Posterior cingulate gyrus (tissue), 11 donors: Measurements from ENCODE around the gene LHPP.
A peak's percentile ranks its signal among the peaks of the same experiment; 100 is the strongest.

Experiments
- DNase-seq, 10 donors: peaks; one replicate each; pipeline versions ENCODE4 v3.0.0 to v3.0.0-alpha.2; 2020 to 2021; ENCODE audit warnings: mixed read lengths in 3 of 10
- intact Hi-C: fragments of 100-400 bp; cut with DNase I; formaldehyde crosslinking; loops from one replicate; pipeline ENCODE4 v1.15.1; 2023

The LHPP gene

DNA sequence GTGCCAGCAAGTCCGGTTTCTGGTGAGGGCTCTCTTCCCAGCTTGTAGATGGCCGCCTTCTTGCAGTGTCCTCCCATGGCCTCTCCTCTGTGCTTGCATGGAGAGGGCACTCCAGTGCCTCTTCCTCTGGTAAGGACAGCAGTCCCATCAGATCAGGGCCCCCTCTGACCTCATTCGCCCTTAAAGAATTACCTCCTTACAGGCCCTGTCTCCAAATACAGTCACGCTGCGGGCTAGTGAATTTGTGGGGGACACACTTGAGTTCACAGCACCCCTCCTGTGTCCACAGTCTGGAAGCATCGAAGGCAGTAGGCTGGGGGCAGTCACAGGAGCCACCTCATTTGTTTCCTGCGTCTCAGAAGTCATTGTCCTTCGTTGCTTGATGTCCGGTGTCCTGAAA, 54.6 kb downstream of the LHPP start:
- peak in 2 of 10 donors; percentile 14 to 49 for DNase-seq
- intact Hi-C loops = no loop called here

DNA sequence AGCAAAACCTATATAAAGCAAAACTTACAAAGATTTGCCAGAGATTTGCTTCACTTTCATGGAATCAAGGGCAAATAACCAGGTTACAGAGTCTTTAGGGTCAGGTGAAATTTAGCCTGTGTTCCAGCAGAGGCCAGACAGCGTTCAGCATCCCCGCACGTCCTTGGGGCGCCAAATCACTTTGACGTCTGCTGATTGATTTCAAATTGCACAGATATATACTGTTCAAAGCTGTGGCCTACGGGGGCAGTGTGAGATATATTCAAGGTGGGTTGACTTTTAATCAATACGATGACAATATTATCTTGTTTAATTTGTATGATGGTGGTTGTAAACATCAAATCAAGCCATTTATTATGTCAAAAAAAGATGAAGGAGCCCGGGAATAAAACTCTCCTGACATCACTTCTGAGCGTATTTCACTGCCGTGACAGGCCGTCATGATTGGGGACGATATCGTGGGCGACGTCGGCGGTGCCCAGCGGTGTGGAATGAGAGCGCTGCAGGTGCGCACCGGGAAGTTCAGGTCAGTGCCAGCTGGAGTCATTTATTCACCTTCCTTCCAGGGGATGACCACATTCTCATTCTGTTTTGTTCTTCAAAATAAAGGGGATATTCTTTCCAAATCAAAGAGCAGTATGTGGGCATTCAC, 55.2 kb downstream of the LHPP start:
- DNase-seq = peak in 2 of 10 donors; percentile 40 to 57
- intact Hi-C loops = no loop called here

DNA sequence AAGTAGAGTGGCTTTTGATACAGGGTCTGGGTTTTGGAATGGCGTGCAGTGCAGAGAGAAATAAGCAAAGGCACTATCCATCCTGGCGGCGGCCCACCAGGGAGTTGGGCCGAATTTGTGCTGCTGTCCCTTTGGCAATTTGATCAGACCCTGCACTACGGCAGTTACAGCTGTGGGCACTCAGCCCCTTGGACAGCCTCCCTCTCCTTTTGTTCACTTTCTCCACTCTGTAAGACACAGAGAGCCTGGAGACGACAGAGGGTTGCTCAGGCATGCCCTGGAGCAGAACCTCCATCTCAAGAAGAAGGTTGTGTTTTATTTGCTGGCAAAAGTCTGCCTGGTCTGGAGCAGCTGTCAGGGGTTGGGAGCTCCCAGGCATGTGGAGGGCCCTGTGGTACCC, 55.8 kb downstream of the LHPP start:
- DNase-seq = peak in 2 of 10 donors; percentile 54 to 69
- intact Hi-C loops = no loop called here

DNA sequence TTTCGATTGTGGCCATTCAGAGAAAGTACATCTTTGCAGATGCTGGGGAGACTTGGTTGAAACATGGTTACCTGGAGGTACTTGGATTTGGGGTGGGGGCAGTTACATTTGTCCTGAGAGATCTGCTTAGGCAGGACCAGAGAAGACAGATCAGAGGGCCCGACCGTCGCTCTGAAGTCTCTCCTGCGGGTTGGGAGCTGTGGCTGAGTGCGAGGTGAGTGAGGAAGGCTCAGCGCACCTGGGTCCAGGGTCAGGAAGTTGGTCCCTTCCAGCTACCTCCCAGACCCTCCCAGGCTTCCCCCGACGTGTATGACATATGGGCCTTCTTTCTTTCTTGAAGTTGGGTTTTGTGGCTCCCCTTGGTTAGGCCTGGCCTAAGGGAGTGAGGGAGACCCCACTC, 56.3 kb downstream of the LHPP start:
- intact Hi-C loops = no loop called here
- DNase-seq = peak in 3 of 10 donors; percentile 29 to 64 (median 50)

DNA sequence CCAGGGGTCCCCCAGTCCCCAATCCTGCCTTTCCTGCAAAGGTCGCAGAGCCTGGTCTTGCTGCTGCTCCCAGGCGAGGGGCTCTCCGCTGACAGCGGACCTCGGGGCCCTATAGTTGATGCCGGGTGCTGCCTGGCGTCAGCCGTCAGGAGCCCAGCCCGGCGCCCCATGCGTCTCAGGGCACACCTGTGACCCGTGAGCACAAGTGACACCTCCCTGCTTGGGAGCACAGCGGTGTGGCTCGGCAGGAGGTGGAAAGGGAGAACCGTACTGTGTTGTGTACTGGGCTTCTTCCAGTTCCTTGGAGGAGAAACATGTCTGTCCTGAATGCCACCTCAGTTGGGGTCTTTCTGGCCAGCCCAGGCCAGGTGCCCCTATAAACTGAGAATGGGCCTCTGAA, 56.7 kb downstream of the LHPP start:
- intact Hi-C loops = no loop called here
- DNase-seq = peak in 3 of 10 donors; percentile 56 to 84 (median 66)

DNA sequence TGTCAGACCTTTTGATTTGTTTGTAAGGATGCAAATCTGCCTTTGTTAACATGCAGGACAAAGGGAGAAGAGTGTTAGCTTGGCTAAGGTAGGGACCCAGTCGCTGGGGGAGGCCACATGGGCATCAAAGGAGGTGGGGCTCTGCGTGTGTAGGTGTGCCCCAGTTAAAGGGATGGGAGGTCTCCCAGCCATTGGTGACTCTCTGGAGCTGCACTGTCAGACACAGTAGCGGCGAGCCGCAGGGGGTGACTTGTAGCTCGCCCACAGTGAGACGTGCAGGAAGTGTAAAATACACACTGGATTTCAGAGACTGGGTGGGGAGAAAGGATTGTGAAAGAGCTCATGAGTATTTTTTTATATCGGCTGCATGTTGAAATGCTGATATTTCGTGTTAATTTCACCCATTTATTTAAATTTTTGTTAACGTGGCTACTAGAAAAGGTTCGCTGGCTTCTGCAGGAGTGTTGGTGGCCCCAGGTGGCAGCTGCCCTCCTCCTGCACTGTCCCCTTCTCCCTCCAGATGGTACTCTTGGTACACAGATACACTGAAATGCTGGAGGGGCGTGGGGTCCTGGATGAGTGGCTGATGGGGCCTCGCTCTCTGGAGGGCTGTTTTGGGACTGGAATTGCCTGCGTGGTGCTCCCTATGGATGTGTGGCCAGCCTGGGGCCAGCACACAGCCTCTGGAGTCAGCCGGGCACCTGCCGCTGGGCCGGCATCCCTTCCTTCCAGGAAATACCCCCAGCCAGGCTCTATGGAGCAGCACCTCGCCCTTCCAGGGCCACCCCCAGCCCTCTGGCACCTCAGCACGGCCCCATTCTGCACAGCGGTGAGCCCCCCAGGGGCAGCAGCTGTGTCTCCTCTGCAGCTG, 59.2 kb downstream of the LHPP start:
- peak in 3 of 10 donors; percentile 44 to 69 (median 58) for DNase-seq
- intact Hi-C loops = no loop called here

DNA sequence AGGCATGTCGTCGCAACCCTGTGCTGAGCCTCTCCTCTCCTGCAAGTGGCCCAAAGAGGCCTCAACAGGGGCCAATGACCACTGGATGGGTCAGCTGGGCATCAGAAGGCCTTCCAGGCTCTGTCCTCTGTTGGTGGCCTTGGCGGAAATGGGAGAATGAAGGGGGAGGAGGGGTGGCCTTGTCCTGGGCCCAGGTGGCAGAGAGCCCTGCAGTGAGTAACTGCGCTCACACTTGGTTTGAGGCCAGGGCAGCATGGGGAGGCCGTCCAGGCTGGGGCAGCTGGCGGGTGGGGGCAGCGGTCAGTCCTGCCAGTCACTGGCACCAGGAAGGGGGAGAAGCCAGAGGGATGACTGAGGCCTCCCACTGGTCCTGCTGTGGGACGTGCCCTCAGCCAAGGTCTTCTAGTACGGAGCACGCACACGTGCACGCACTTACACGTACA, 59.8 kb downstream of the LHPP start:
- intact Hi-C loops = no loop called here
- peak; percentile 62 to 96 (median 78) for DNase-seq

DNA sequence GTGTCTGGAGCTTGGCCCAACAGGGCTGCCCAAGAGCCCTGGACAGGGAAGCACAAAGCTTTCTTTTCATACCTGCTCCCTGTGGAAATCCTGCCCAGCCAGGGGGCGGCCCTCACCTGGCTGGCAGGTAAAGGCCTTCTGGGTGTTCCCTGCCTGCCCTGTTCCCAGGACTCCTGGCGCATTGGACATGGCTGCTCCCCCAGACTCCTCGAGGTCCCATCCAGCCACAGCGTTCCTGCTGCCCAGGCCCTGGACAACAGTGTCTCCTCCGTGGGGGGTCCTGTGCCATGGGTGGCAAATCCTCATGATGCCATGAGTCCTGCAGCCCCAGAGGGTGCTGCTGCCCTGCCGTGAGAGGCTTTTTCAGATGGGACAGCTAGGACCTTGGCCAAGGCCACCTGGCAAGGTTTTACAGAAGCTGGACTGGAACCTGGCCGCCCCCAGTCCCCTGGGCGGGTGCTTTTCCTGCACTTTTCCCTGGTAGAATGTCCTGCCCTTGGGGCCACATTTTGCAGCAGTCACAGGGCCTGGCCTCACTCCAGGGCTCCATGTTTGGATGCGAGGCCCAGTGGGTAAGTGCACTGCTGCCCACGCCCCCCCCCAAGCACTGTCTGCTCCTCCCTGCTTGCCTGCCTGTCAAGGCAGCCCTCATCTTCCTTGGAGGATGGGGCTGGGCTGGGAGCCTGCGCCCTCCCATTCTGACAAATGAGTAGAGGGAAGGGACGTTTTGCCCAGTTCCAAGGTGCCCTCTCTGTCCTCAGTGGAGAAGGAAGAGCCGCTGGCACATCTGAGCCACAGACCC, 60.7 kb downstream of the LHPP start:
- peak in 3 of 10 donors; percentile 45 to 76 (median 70) for DNase-seq
- intact Hi-C loops = no loop called here

DNA sequence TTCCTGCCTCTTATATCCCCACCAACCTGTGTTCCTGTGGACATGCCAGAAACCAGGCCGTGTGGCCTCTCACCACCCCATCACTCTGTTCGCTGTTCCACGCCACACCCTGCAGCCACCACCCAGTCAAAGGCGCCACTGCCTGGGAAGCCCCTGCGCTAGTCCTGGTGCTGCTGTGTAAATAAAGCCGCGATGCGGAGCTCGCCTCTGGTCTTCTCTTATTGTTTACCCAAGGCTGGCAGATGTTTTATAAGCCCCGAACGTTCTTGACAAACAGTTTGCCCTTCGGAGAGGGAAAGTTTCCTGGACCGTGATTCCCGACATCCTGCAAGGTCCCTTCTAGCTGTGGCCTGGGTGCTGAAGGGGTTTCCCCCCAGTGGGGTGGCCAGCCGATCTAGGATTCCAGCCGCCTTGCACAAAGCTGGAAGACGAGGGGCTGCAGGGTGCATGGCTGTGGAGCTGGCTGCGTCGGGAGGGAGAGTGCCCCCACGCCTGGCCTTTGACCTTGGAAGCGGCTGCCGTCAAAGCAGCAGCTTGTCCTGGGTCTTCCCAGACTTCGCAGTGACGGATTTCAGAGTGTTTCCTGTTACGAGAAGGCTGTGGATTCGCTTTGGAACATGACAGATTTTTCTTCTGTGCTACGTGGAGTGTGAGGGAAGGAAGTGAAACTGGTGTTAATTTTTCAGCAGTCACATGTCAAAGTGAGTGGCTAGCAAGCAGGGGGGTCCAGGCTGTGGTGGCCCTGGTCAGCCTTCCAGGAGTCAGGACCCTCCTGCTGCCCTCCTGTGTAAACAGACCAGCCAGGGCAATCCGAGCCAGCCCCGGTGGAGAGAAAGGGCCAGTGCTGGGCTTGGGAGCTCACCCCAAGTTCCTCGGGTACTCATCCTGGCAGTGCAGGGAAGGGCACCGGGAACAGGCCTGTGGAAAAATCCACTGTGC, 61.6 kb downstream of the LHPP start:
- DNase-seq = peak in 3 of 10 donors; percentile 68 to 88 (median 88)
- intact Hi-C loops = no loop called here

DNA sequence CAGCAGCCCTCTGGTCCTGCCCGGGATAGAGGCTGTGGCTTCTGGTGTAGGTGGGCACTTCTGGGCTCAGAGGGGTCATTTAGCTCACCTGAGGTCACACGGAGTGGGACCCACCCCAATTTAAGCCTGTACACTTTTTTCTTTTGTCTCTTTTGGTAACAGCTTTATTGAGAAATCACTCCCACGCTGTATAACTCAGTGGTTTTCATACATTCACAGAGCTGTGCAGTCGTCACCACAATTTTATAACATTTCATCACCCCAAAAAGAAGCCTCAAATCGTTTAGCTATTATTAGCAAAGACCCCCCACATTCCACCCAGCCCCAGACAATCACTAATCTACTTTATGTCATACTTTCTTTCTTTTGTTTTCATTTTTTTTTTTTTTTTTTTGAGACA, 62.3 kb downstream of the LHPP start:
- DNase-seq = no peak
- intact Hi-C loops = no loop called here

DNA sequence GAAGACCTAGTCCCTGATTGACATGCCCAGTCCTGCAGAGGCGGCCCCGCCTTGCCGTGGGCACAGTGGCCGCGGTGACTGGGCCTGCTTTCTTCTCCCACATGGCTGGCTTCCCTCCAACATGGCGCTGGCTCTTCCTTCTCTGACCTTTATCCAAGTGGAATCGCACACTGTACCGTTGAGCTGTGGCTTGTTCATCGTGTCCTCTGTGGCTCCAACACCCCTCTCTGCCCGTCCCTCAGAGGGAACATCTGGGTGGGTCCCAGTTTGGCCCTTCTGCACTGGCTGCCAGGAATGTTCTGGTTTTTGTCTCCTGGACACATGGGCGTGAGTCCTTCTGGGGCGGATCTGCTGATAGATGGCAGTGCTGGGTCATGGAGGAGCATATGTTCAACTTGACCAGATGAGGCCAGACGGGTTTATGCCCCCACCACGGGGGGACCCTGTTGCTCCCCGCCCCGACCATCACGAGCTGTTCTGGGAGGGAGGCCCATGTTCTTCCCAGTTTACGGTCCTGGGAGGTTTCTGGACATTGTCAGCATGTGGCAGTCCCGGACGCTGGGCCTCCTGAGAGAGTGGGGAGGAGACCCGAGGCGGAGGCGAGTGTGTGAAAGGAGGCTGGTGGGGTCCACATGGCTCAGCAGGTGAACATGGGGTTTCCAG, 63.5 kb downstream of the LHPP start:
- intact Hi-C loops = no loop called here
- DNase-seq = peak in 5 of 10 donors; percentile 55 to 94 (median 80)

DNA sequence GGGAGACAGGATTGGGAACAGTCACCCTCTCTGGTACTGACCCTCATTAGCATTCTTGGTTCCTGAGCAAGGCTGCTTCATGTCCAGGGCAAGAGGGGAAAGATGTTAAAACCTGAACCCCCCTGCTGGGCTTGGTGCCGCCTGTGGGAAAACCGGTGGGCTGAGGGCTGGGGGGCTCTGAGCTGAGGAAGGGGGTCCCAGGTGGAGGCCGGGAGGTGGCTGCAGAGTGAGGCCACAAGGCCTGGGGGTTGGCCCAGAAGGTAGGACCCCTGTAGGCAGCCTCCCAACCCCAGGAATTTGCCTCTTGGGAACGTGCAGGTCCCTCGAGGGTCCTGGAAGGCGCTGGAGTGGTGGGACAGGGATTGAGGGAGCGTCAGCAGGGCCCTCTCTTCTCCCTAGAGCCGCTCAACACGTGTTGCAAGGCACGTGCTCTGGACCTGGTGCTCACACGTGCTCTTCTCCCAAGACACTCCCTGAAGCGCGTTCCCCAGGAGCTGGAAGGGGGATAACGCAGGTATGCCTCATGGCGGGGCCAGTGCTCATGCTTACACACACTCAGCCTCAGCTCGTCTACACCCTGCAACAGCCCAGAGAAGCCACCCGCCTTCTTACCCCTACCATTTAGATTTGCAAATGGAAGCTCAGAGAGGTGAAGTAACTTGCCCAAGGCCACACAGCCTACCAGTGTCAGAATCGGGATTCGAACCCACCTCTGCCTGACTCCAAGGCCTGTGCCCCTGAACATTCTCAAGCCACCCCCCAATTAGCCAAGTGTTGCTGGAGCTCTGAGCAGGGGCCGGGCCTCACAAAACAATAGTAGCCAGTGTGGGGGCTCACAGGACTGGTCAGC, 64.4 kb downstream of the LHPP start:
- DNase-seq = peak in 3 of 10 donors; percentile 35 to 60 (median 44)
- intact Hi-C loops = no loop called here

DNA sequence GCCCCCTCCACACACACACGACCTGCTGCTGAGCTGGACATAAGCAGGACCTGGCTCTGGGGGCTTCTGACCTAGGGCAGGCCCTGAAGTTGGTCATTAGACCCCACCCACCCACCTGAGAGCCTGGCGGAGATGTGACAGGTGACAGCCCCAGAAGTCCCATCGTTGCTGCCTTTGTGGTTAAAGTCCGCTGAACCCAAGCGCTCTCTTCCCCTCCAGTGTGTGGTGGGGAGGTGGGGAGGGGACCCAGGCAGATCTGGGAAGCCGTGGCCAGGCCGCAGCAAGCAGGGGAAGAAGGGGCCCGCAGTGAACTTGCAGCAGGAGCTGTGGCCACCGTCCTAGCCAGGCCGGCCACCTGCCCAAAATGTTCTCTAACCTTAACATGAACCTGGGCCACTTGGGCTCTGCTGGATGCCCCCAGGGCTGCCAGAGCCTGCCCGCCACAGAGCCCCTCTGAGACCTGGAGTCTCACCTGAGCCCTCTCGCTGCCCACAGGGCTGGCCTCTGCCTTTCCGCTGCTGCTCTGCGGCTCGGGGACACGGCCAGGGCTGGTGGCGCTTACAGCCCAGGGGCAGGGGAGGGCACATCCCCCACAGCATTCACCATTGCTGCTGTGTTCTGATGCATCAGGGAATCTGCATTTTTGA, 65.1 kb downstream of the LHPP start:
- intact Hi-C loops = no loop called here
- peak in 2 of 10 donors; percentile 58 to 72 for DNase-seq

DNA sequence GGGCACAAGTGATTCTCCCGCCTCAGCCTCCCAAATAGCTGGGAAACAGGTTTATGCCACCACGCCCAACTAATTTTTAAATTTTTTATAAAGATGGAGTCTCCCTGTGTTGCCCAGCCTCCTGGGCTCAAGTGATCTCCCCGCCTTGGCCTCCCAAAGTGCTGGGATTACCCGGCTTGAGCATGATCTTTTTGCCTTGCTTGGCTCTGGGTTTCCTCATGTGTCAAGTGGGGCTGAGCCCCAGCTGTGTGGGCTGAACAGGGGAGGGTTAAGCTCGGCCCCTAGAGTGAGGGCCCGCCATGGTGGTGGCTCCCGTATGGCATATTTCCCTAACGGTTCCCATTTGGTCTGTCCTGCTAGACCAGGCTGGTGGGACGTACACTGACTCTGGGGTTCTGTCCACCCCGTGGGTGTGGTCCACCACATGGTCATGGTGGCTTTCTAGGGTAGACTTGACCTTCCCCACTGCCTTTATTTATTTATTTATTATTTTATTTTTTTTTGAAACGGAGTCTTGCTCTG, 66.3 kb downstream of the LHPP start:
- intact Hi-C loops = no loop called here
- DNase-seq = peak in 1 of 10 donors; percentile 51

DNA sequence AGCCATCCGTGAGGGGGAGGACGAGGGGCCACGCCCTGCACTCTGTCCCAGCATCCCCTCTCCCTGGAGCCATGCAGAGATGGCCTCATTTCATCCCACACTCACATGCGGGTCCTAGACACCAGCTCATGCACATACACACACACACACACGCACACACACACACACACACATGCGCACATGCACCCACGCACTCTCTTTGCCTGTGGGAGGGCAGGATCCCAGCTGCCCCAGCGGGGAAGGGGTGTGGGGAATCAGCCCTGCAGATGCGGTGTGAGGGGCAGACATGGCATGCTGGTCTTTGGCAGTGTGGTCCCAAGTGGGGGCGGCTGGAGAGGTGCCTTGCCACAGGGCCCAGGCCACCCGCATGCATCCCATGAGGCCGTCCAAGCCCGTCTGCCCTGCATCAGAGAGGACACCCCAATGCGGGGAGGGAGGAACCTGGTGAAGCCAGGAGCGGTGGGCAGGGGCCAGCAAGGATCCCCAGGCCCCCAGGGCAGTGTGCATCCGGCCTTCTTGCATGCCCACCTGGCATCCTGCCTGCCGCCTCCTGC, 68.1 kb downstream of the LHPP start:
- DNase-seq = peak in 1 of 10 donors; percentile 28
- intact Hi-C loops = loop anchor here (2.0 to 10.0 kb wide), 2 partner anchors 85 to 217 kb away; no protein-coding TSS in a partner anchor

DNA sequence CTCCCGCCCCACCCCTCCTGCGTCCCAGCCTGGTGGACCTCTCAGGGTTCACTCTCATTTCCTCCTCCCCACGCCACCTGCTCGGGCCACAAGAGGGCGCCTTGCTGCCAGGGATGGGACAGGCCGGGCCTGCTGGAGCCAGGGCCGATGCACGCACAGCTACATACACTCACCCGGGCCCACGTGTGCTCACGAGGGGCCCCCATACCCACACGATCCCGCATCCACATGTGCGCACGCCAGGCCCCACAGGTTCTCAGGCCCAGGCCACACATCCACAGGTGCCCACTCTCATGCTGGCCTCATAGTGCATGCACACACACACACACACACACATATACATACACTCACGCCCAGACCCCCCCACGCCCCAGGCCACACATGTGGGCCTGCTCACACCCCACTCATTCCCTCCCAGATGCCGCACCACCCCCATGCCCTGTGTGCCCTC, 68.6 kb downstream of the LHPP start:
- DNase-seq = peak; percentile 80 to 98 (median 91)
- intact Hi-C loops = loop anchor here (2.0 to 10.0 kb wide), 2 partner anchors 85 to 217 kb away; no protein-coding TSS in a partner anchor

DNA sequence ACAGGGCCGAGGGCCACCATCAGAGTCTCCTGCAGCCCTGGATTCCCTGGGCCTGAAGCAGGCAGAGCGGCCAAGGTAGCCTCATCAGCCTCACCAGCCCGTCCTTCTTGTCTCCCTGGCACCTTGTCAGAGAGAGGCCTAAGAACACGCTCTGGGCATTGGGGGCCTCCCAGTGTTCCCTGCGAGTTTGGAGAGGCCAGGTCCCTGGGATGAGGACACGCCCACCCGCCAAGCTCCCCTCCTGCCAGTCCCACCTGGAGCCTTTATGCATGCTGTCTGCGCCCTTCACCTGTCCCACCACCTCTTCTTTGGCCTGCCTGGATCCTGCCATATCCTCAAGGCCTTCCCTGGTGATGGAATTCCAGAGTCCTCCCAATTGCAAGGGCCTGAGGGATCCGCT, 69.2 kb downstream of the LHPP start:
- peak in 2 of 10 donors; percentile 16 to 70 for DNase-seq
- intact Hi-C loops = loop anchor here (2.0 to 10.0 kb wide), 2 partner anchors 84 to 216 kb away; no protein-coding TSS in a partner anchor
